ENCODE results near the gene CCR7.

CCR7 gene, protein sequence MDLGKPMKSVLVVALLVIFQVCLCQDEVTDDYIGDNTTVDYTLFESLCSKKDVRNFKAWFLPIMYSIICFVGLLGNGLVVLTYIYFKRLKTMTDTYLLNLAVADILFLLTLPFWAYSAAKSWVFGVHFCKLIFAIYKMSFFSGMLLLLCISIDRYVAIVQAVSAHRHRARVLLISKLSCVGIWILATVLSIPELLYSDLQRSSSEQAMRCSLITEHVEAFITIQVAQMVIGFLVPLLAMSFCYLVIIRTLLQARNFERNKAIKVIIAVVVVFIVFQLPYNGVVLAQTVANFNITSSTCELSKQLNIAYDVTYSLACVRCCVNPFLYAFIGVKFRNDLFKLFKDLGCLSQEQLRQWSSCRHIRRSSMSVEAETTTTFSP

DNA sequence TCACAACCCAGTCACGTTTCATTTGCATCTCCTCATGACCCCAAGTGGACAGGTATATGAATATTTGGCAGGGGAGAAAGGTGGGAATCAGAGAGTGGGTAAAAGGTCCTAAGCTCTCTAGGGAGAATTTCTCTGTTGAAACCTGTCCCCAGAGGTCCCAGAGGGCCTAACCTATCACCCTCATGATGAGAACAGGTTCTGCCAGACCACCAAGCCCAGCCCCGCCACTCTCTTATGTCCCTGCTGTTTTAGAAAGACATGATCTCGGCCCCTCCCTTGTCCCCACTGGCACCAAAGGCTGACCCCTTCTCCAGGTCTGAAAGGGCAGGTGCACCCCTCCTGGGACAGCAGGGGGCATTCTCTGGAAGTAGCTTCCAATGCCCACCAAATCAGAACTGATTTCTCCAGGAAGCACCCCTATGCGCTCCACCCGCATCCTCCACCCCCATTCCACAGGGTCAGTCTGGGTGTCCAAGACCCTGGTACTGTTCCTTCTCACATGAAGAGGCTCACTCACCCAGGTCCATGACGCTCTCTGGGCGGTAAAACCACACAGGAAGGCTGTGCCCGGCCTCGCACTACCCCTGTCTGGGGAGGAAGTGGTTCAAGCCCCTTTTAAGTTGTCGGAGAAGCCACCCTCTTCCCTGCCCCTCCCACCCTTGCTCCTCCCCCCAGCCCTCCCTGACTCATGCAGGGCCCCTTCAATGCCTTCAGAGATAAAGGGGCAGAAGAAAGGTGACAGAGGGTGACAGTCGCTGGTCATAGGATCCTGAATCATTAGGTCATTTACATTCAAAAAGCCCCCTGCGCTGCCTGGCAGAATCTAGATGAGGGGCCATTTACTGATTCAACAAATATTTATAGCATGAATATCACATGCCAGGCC lies at the start of gene CCR7:
Gene CCR7 (minus strand): TSS at position 590 of the 886 bp plus-strand sequence. CDS start 63 bp downstream, at position 527.
- no peak for DNase-seq

DNA sequence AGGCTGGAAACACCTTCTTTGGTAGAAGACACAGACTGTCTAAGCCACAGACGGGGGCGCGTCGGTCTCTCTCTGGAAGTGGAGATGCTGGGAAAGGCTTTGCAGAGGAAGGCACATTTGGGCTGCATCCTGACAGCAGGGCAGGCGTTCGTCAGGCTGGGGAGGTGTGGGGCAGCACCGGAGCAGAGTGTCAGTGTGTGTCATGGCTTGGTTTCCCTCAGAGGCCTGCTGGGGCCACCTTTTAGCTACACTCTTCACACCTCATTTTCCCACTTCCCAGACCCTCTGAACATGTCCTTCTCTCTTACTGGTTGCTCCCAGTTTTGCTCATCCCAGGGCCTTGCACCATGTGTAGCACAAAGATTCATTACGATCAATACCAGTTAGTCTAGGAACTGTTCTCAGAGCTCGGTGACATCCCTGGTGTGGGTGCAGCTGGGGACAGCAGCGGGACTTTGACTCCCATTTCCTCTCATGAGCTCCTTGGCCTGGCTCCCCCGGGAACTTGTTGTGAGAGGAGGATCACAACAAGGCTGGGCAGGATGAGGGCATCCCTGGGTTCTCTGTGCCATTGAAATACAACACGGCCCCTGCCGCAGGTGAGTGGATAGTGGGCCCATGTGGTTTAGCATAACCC lies 49.3 kb upstream of the CCR7 start:
- DNase-seq = no peak

DNA sequence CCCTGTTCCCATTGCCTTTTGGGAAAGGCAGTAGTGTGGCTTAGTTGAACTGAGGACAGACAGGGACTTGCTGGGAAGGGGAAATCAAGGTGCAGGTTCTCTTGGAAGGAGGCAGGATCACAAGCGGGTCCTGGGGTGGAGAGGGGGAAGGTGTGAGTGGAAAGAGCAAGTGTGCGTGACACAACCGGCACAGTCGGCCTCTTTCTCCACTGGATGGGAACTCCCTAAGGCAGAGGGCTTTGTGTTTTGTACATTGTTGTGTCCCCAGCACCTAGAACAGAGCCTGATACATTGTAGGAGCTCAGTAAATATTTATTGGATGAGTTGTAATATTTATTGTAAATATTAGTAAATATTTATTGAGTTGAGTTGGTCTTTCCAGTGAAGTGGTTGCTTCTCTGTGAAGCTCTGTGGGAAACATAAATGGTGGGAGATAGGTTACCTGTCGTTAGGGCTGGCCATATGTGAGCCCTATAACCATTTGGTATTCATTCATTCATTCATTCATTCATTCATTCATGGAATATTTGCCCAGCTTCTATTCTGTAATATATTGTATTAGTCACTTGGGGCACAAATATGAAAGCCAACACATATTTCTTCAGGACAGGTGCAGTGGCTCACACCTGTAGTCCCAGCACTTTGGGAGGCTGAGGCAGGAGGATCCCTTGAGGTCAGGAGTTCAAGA lies 48.3 kb upstream of the CCR7 start:
- no peak for DNase-seq

DNA sequence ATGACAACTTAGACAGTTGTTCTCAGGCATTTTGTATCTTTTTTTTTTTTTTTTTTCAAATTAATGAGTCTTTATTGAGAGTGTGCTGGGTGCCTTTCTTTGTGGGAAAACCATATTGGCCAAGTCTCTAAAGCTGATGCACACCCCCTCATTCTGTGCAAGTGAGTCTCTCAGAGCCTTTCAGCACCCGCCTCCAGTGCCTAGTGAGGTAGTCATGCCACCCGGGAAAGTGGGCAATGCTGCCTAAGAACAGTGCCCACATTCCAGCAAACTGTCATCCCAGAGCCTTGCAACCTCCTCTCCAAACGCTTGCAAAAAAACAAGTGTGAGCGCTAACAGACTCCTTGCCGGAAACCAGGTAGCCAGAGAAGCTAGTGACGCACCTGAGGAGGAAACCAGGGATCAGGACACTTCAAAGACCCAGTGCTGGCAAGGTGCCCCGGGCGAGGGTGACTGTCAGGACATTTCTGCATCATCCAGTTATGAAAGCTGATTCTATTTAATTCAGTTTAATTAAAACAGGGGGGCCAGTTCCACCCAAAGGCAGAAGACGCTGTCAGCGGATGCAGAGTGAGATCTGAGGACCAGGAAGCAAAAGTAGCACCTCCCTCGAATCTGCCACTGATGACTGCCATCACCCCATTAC lies 47.5 kb upstream of the CCR7 start:
- DNase-seq = no peak

DNA sequence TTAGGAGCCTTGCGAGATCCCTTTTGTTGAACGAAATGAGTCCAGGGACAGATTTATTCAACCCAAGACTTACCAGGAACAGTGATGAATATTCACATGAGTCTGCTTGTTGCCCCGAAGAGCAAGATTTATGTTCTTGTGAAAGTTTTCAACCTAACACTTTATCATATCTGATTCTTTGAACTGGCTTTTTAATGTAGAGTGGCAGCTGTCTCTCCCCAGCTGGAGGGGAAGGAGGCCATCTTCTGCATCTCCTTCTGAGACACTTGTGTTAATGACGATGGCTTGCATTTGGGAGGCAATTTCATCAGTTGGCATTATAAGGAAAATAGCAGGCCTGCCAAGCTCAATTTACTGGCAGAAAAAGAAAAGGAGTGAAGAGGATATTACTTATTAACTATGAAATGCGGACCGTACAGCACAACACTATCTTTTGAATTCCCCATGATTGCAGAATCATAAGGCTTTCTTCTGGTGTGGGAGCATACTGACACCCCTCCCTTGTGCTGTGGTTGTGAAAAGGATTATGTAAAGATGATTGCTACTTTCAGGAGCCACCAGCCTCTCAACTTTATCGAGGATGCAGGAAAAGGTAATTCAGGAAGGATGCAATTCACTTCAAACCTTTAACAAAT lies 46.7 kb upstream of the CCR7 start:
- no peak for DNase-seq

DNA sequence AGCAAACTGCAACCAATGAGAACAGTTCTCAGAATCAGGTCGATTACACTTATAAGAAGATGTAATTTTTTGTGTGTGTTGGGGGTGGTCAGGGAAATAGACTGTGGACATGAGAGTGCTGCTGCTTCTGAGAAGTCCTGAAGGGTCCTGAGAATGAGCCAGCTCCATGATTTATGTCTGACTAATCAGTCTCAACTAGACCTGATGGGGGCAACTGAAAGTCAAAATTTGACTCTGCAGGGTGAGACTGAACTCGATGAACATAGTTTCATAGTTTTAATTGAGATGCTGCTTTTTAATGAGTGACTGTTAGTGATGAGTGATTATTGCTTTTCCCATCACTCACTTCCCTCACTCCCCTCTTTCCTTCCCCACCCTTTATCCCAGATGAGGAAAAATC lies 45.1 kb upstream of the CCR7 start:
- no peak for DNase-seq

DNA sequence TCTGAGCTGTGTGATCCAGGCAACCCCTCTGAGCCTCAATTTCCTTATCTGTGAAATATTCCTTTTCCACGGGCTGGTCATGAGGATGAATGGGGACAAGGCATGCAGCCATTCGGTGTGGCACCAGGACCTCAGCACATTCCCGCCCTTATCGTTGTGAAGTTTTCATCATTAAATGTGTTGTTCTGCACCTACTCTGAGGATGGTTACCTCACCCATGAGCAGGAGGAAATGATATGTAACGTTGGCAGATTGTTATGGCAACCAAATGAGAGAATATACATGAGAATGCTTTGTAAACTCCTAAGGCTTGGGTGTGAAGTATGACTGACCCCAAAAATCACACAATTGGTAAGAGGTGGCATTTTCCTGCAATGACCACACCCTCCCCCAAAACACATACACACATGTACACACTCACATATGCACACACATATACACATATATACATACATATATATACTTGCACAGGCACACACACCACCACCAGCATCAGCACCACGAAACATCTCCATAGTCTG lies 42.8 kb upstream of the CCR7 start:
- no peak for DNase-seq

DNA sequence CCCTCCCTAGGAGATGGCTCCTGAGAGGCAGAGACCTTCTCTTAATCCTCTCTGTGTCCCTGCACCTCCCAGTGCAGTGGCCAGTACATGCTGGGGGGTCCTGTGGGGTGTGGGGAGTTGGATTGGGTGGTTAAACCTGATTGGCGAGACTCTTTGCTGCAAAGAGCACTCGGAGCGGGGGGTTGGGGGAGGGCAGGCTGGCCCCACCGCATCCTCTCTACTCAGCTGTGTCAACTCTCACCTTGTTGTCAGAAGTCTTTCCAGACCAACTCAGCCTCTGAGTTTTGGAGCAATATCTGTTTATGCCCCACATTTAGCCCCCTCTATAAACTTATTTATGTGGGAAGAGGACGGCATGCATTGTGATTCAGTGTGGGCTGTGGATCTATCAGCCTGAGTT lies 42.4 kb upstream of the CCR7 start:
- no peak for DNase-seq

DNA sequence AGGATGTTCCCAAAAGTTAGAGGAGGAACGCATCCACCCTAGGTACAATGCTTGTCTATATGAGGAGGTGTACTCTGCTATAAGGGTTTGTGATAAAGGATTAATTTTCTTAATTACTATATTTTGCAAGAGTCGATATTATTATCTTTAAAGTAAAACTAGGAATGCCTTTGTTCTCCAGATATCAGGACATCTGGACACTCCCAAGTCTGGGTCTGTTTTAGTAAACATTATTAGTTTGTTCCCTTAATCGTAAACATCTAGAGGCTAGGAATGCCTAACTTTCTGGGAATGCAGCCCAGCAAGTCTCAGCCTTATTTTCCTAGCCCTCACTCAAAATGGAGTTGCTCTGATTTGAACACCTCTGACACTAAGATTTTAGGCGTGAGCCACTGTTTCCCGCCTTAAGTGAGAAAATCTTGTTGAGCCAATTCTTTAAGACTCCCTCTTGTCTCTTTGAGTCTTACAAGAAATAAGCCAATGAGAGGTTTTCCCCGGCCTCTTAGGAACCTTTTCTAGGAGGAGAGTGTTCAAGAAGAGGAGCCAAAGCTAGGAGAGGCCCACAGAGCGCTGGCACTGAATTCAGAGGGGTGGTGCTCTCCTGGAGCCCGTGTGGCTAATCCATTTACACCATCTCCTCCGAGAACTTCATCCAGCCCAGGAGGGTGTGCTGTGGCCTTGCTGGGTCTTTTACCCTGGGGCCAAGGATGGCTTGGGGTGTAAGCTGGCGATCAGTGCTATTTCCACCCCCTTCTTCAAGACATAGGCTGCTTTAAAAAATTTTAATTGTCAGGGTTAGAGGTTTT lies 41.5 kb upstream of the CCR7 start:
- DNase-seq = no peak

DNA sequence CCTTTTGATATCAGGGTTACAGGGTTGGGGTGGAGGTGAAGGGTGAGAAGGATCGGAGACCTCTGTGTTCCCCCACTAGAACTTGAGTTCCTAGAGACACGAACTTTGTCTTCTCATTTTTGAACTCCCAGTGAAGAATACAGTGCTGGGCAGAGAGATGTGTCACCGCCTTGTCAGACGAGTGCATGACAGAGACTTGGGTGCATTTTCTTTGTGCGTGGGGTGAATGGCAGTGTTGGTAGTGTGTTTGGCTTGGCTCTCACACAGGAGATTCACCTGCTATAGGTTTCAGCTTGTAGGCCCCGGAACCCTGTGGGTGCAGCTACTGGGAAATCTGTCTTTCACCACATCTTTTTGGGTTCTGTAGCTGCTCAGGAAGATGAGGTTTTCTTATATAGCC lies 40.0 kb upstream of the CCR7 start:
- DNase-seq = no peak

DNA sequence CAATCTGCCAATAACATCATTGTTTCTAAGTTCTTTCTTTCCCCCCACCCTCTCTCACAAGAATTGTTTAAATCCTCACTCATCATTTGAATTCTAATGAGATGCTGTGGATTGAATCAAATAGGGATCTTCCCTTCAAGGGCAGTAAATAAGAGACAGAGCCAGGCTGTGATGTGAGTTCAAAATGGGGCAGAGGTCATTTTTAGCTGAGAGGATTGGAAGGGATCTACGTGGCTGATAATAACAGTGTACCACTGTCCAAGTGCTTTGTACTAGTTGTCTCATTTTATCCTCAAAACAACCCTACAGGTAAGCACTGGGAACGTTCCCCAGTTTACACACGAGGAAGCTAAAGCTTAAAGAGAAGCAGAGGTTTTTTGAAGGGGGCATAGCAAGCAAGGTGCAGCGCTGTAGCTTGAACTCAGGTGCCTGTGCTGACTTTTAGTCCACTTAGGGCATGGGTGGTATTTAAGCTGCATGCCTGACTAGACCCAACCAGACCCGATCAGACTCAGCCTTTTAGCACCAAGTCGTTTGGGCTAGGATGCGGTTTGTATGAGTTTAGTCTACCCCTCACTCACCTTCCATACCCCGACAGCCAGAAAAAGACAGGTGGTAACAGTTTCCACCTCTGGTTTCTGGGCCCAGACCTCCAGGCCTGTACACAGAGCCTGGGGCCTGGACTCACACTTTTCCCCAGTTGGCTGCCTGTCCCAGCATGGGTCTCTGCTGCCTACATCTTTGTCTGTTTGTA lies 39.2 kb upstream of the CCR7 start:
- no peak for DNase-seq

DNA sequence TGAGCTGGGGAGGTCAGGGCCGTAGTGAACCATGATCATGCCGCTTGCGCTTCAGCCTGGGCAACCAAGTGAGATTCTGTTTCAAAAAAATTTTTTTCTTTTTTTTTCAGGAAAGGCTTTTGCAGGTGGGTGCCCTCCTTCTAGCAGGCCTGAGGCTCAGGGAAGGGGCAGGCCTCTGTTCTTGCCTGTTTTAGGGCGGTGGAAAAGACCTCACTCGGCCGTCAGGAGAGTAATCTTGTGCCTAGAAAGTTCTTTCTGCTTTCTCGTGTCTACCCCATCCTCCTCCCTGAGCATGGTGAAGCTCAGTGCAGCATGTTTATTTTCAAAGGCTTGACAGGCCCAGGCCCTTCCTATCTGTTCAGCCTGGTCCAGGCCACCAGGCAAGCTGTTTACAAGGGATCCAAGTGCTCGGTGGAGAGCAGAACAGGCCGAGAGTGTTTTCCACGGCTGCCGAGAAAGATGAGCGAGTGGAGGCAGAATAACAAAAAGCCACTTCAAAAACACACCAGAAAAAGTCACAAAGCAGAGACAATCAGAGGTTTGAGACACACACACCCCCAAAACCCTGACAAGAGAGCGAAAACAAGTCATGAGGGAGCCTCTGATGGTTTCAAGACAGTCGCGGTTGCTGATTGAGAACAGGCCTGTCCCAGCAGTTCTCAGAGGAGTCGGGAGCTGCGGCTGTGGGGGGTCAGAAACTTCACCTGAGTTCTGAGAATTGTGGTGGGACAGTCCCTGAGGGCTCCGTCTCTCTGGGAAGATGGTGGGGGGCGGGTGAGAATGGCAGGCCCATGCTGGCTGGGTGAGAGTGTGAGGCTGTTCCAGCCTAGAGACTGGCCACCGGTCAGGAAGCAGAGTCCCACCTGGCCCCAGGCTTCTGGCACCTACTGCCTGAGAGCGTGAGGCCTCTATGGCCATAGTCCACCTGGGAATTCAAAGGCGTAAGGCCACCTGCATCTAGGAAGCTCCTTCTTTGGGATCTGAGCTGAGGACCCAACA lies 37.5 kb upstream of the CCR7 start:
- no peak for DNase-seq

DNA sequence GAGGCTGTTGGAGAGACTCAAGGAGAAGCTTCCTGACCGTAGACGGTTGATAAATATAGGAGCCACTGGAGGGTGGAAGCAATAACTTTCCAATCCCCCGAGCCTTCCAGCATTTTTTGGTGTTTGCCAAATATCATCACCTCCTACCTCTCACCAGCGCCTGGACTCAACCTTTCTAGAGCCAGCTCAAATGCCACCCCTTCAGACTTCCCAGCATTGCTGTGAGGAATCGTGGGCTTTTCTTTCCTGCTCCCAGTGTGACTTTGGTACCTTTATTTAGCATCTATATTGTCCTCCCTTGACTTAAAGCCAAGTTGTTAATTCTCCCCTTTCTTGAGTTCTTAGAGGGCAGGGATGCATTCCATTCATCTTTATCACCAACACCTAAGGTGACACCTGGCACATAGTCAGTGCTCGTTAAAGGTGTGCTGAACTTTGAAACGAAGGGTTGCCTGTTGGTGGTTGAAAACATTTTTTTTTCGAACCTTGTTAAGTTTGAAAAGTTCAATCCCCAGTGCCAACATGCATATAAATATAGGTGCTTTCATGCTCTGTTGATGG lies 35.3 kb upstream of the CCR7 start:
- no peak for DNase-seq

DNA sequence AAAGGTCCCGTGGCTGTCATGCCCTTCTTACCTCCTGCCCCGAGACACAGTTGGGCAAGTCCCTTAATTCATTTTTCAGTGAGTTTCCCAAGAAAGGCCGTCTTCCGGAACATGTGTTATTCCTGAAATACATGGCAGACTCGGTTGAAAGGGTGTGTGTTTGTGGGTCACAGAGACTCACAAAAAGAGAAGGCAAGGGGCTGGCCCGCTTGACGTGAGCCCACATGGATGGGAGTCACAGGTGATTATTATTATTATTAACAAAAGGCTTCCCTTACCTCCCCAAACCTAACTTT lies 34.1 kb upstream of the CCR7 start:
- no peak for DNase-seq

DNA sequence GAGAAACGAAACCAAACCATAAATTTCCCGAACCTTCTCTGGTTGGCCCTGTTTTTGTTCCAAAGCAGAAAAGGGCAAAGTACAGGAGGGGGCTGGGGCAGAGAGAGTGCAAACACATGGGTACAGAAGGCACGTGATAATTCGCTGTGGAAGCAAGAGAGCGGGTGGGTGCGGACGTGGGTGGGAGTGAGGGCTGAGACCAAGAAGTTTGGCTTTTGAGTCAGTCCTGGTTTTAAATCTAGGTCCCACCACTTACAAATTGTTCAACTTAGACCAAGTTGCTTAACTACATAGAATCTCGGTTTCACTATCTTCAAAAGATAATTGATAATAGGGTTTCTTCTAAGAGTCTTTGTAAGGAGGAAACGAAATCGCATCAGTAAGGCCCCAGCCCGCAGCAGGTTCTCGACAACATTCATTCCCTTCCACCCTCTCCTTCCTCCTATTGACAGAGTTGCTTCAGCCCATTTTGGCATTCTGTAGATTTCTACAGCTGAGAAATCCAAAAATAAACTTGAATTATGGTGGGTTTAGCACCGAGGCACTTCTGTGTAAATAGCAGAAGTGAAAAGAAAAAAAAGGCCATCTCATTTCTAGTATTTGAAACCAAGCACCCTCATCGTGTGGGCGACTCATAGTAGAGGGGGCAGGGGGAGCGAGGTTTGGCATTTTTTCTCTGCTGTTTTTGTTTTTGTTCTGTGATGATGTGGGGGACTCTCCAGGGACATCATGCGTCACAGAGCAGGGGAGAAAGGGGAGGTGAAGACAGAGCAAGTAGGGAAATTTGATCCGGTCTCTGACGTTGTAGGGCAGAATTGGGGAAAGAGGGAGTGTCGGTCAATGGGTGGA lies 33.6 kb upstream of the CCR7 start:
- DNase-seq = peak; percentile 67

DNA sequence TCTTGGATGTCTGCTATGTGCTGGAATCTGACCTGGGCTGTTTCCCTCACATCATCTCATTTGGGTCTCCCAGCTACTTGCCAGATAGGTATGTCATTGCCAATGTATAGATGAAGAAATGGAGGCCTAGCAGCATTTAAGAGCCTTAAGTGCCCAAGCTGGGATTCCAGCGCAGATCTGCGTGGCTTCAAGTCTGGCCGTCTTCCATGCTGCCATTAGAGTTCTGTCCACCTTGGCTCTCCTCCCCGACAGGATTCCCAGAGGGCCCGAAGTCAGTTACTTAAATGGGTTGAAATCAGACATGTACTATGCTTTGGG lies 33.0 kb upstream of the CCR7 start:
- no peak for DNase-seq

DNA sequence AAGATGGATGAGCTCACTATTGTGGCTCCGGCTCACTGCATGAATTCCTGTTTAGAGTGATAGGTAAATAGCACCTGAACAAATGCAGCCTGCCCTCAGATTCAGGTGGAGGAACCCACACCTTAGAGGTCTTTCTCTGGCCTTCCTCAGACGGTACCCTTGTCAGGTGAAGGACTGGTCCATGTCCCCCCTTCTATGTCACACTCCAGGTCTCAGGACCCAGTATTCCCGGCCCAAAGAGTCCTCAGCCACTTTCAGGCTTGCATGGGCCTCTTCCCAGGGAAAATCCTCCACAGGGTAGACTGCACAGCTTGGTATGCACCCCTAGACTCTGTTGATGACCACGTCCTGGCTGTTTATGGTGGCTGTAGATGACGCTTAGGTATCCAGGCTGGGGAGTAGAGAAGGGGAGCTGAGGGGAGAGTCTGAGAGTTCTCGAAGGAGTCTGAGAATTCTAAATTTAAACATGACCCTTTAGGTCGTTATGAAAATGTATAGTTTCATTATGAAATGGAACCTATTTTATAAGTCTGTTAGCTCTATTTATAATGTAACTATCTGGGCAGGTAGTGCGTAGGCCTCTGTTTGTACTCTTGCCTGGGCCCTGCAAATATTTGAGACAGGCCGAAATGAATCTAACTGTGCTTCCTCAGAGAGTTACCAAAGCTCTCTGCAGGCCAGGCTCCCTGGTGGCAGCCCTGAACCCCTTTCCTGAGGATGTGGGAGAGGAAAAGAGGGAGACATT lies 32.5 kb upstream of the CCR7 start:
- DNase-seq = no peak
